Measurements from ENCODE around the gene A2ML1.

GRCh38 chr12:8784290-8784888 lies 38.0 kb upstream of the A2ML1 start:
- TF ChIP-seq CTCF (IDR thresholded peaks at IDR 0.05), result no peak
- TF ChIP-seq ZFX (IDR thresholded peaks at IDR 0.05; ENCODE audit: borderline replicate concordance), result no peak
